OCI-LY7 (cell line): Measurements from ENCODE around the gene KIAA0930. TPM values are rescaled to one million over a fixed set of nuclear protein-coding genes. Genes with fewer than 3 reads are reported as not detected.

Experiments
- BruUV-seq: library from RNA; stranded (reverse); fragments of 400-500 nt; replicated peaks from 2 replicates; lab custom pipeline; 2021; lab: Mats Ljungman, UMichigan
- CTCF ChIA-PET: fragments of 300-600 bp; sonication (Branson Sonifier 250); formaldehyde crosslinking; loops from one replicate; lab custom pipeline; 2022; ENCODE audit warnings: antibody characterized with exemption; ENCODE audit not compliant: unreplicated experiment; lab: Charles Lee
- POLR2A ChIA-PET: fragments of 300-600 bp; sonication (Branson Sonifier 250); formaldehyde crosslinking; loops from one replicate; lab custom pipeline; 2022; ENCODE audit warnings: antibody characterized with exemption; lab: Charles Lee
- DNase-seq: peaks from one replicate; pipeline ENCODE4 v3.0.0-alpha.2; 2015; ENCODE audit warnings: low spot score
- H2AFZ ChIP-seq: fragments of 200-600 bp; sonication (generic), shearing (Covaris generic); 2 replicates; pipeline ENCODE4 v1.6.1; 2014; ENCODE audit warnings: mild to moderate bottlenecking, antibody characterized with exemption, low read length, moderate library complexity
- H3K27ac ChIP-seq: fragments of 200-600 bp; sonication (generic); 2 replicates; pipeline ENCODE4 v1.5.1; 2014; ENCODE audit warnings: mixed run types, low read depth, mild to moderate bottlenecking, moderate library complexity, low read length, inconsistent platforms; ENCODE audit not compliant: poor library complexity, severe bottlenecking
- H3K36me3 ChIP-seq: fragments of 200-600 bp; sonication (generic); 2 replicates; pipeline ENCODE4 v1.6.1; 2014; ENCODE audit warnings: mild to moderate bottlenecking, antibody characterized with exemption, low read length, moderate library complexity, mixed read lengths; ENCODE audit not compliant: insufficient read depth
- H3K4me1 ChIP-seq: fragments of 200-600 bp; sonication (generic); 2 replicates; pipeline ENCODE4 v1.5.1; 2014; ENCODE audit warnings: mild to moderate bottlenecking, low read length; ENCODE audit not compliant: insufficient read depth, poor library complexity, severe bottlenecking
- H3K4me2 ChIP-seq: fragments of 200-600 bp; sonication (generic); 2 replicates; pipeline ENCODE4 v1.6.1; 2014; ENCODE audit warnings: mild to moderate bottlenecking, low read length
- H3K4me3 ChIP-seq: fragments of 200-600 bp; sonication (generic); 2 replicates; pipeline ENCODE4 v1.5.1; 2014; ENCODE audit warnings: mild to moderate bottlenecking, low read depth, low read length; ENCODE audit not compliant: poor library complexity, severe bottlenecking
- H3K79me2 ChIP-seq: fragments of 200-600 bp; sonication (generic); 2 replicates; pipeline ENCODE4 v1.6.1; 2016; ENCODE audit warnings: low read depth, mild to moderate bottlenecking, low read length, moderate library complexity, mixed read lengths; ENCODE audit not compliant: insufficient read depth
- H3K9me2 ChIP-seq: fragments of 200-600 bp; sonication (generic); 2 replicates; pipeline ENCODE4 v1.6.1; 2016; ENCODE audit warnings: mild to moderate bottlenecking, low read length, mixed read lengths; ENCODE audit not compliant: insufficient read depth
- H3K9me3 ChIP-seq: fragments of 200-600 bp; sonication (generic); 2 replicates; pipeline ENCODE4 v1.6.1; 2014; ENCODE audit warnings: mild to moderate bottlenecking, mixed run types, low read length, mixed read lengths
- H4K20me1 ChIP-seq: fragments of 200-600 bp; sonication (generic); 2 replicates; pipeline ENCODE4 v1.6.1; 2014; ENCODE audit warnings: mild to moderate bottlenecking, antibody characterized with exemption, low read length, moderate library complexity, mixed read lengths; ENCODE audit not compliant: insufficient read depth
- EZH2phosphoT487 ChIP-seq: fragments of 200-600 bp; sonication (generic); IDR thresholded peaks from 2 replicates; pipeline ENCODE4 v1.6.1; 2018; ENCODE audit warnings: low read depth, borderline replicate concordance, mild to moderate bottlenecking, mixed run types, antibody characterized with exemption, low read length, moderate library complexity, mixed read lengths
- intact Hi-C: fragments of 100-400 bp; cut with micrococcal nuclease; formaldehyde crosslinking; loops from one replicate; pipeline ENCODE4 v1.10.0; 2022; ENCODE audit not compliant: unreplicated experiment
- total RNA-seq, 2 experiments: library from RNA; depleted of rRNA in 1 of 2; stranded (reverse); fragments of >200 nt in 1 of 2; shearing (Covaris generic) in 1 of 2; gene quantifications; 2 replicates each; pipeline ENCODE4 v1.2.3, GENCODE V29; 2014 to 2022
- TF ChIP-seq, protein P1 (sequence below): fragments of 200-600 bp; sonication (generic); conservative IDR thresholded peaks from 2 replicates; pipeline ENCODE4 v1.5.1; 2014; ENCODE audit warnings: mild to moderate bottlenecking, antibody characterized with exemption, low read length, moderate library complexity, mixed read lengths

The KIAA0930 gene
- total RNA-seq, 2 experiments from 2014 or later = 80.7 to 93.9 TPM

DNA sequence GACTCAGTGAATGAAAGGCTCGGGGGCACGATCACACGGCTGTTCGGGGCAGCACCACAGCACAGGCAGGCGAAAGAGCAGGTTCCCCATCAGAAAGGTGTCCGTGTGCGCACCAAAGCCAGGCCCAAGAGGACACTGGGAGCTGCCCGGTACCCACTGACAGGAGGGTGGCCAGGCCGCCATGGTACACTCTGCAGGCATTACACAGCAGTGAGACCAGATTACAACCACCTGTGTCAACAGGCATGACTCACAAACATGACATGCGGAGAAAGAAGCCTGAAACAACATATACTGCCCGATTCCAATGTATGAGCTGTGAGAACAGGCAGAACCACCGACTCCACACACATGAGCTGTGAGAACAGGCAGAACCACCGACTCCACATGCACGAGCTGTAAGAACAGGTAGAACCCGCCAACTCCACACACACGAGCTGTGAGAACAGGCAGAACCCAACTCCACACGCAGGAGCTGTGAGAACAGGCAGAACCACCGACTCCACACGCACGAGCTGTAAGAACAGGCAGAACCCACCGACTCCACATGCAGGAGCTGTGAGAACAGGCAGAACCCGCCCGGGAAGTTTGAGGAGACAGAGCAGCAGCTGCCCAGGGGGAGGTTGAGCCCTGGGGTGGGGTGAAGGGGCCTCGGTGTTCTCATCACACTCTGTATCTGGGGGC, 32.6 kb downstream of the KIAA0930 start:
- intact Hi-C loops = no loop called here
- no peak overlapping the region for H3K4me3 ChIP-seq
- no TSS peak for BruUV-seq

DNA sequence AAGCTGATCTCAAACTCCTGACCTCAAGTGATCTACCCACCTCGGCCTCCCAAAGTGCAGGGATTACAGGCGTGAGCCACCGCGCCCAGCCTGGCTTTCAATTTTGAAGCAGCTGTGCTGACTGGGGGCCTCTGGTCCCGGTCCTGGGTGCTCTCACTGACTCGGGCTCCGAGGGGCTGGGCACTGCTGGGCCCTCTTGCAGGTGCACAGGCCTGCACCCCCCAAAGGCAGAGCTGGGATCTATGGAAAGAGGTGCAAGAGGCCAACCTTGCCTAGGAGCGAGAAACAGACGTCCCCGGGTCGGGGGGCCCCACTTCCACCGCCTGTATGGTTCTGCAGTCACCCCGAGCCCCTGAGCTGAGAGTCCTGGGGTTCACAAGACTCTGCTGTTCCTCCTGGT, 33.2 kb downstream of the KIAA0930 start:
- ChIA-PET CTCF (interaction anchor here (1.1 kb wide), 1 partner anchor 14 kb away, joined by 3 read pairs; no protein-coding TSS in a partner anchor), POLR2A (no interaction called here)
- no peak overlapping the region for H3K4me2 ChIP-seq
- intact Hi-C loops = no loop called here
- H3K27ac ChIP-seq = no peak overlapping the region
- no peaks in the 10 kb centered on the region for H3K9me3 ChIP-seq
- H3K79me2 ChIP-seq = peaks cover 1% of the 10 kb centered on the region
- H3K4me1 ChIP-seq = no peaks in the 10 kb centered on the region
- H4K20me1 ChIP-seq = no peaks in the 10 kb centered on the region
- H3K36me3 ChIP-seq = peaks cover 77% of the 10 kb centered on the region
- BruUV-seq = no TSS peak
- DNase-seq = no peak
- H3K4me3 ChIP-seq = no peak overlapping the region
- H2AFZ ChIP-seq = no peak overlapping the region
- TF ChIP-seq, protein P1, sequence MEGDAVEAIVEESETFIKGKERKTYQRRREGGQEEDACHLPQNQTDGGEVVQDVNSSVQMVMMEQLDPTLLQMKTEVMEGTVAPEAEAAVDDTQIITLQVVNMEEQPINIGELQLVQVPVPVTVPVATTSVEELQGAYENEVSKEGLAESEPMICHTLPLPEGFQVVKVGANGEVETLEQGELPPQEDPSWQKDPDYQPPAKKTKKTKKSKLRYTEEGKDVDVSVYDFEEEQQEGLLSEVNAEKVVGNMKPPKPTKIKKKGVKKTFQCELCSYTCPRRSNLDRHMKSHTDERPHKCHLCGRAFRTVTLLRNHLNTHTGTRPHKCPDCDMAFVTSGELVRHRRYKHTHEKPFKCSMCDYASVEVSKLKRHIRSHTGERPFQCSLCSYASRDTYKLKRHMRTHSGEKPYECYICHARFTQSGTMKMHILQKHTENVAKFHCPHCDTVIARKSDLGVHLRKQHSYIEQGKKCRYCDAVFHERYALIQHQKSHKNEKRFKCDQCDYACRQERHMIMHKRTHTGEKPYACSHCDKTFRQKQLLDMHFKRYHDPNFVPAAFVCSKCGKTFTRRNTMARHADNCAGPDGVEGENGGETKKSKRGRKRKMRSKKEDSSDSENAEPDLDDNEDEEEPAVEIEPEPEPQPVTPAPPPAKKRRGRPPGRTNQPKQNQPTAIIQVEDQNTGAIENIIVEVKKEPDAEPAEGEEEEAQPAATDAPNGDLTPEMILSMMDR = no peak
- no peak for TF ChIP-seq EZH2phosphoT487
- no peaks in the 10 kb centered on the region for H3K9me2 ChIP-seq

More for the DNA sequence above, 32.6 kb downstream of the KIAA0930 start:
- Histone ChIP-seq H3K4me1 (no peaks in the 10 kb centered on the region), H3K9me2 (no peaks in the 10 kb centered on the region), H3K4me2 (no peak overlapping the region), H3K27ac (no peak overlapping the region), H3K9me3 (no peaks in the 10 kb centered on the region), H3K36me3 (peaks cover 71% of the 10 kb centered on the region), H4K20me1 (no peaks in the 10 kb centered on the region; the same call in 1 of the 2 replicates), H2AFZ (no peak overlapping the region), H3K79me2 (peaks cover 7% of the 10 kb centered on the region)
- TF ChIP-seq, protein P1 = no peak
- TF ChIP-seq EZH2phosphoT487 = no peak
- no peak for DNase-seq
- ChIA-PET POLR2A (no interaction called here), CTCF (interaction anchor here (0.5 to 1.1 kb wide), 2 partner anchors 13 to 55 kb away, joined by 3 read pairs; no protein-coding TSS in a partner anchor)

DNA sequence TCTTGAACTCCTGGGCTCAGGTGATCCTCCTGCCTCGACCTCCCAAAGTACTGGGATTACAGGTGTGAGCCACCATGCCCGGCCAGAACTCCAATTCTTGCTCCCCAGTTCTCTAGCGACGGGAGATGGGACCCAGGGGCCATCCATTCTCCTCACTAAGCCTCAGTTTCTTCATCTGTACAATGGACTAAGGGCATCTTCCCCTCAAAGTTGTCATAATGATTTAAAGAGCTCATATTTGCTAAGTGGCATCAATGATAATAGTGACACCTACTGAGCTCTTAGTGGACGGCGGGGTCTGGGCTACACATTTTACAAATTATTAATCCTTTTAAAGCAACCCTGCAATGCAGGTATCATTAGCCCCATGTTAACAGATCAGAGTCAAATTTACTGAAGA, 34.5 kb downstream of the KIAA0930 start:
- no peak for DNase-seq
- Histone ChIP-seq H3K4me2 (no peak overlapping the region), H2AFZ (no peak overlapping the region), H3K9me2 (no peaks in the 10 kb centered on the region), H3K36me3 (peaks cover 81% of the 10 kb centered on the region), H3K9me3 (no peaks in the 10 kb centered on the region), H3K4me3 (no peak overlapping the region), H3K79me2 (no peaks in the 10 kb centered on the region), H3K4me1 (no peaks in the 10 kb centered on the region), H4K20me1 (no peaks in the 10 kb centered on the region), H3K27ac (no peak overlapping the region)
- POLR2A ChIA-PET = interaction anchor here (0.6 to 0.7 kb wide), 2 partner anchors 40 to 149 kb away, joined by 3 to 4 read pairs; no protein-coding TSS in a partner anchor
- CTCF ChIA-PET = no interaction called here
- no TSS peak for BruUV-seq
- TF ChIP-seq, protein P1 = 0 out of 2 replicates have a peak, but pooled peaks have one; percentile 20
- TF ChIP-seq EZH2phosphoT487 = no peak
- intact Hi-C loops = no loop called here
